PFSK-1 (cell line): ENCODE measurements around the gene OR4D11.

ENCODE experiments used
- FOXP2 ChIP-seq: optimal IDR thresholded peaks from 2 replicates; pipeline ENCODE3; 2011; ENCODE audit warnings: borderline replicate concordance, control low read depth, inconsistent platforms; ENCODE audit not compliant: insufficient read depth; ENCODE audit errors: extremely low read length, extremely low read depth
- POLR2AphosphoS5 ChIP-seq: IDR thresholded peaks from 2 replicates; pipeline ENCODE4 v1.6.1; 2012; ENCODE audit warnings: low read depth, mild to moderate bottlenecking, control low read depth, low read length, moderate library complexity
- REST ChIP-seq, 2 experiments: IDR thresholded peaks; 2 replicates each; pipeline versions ENCODE4 v1.6.1 to v1.8.0; 2011 to 2012; ENCODE audit warnings: low read depth in 2 of 2, low read length in 2 of 2, control low read depth in 1 of 2, inconsistent platforms in 1 of 2, mild to moderate bottlenecking in 1 of 2, moderate library complexity in 1 of 2; ENCODE audit not compliant: insufficient read depth in 1 of 2
- SIN3A ChIP-seq: IDR thresholded peaks from 2 replicates; pipeline ENCODE4 v1.6.1; 2012; ENCODE audit warnings: mild to moderate bottlenecking, low read length, moderate library complexity, borderline replicate concordance; ENCODE audit not compliant: insufficient read depth
- TAF1 ChIP-seq: IDR thresholded peaks from 2 replicates; pipeline ENCODE4 v1.6.1; 2012; ENCODE audit warnings: low read length, control low read depth, borderline replicate concordance; ENCODE audit not compliant: insufficient read depth

The OR4D11 gene

GRCh38 chr11:59552844-59553243 lies 49.5 kb downstream of the OR4D11 start:
- TF ChIP-seq SIN3A, result no peak
- TF ChIP-seq FOXP2, result no peak
- no peak for TF ChIP-seq REST (IDR thresholded peaks at IDR 0.05; ENCODE audit: insufficient read depth in 1 of 2, low read depth in 2 of 2, low read length in 2 of 2)
- no peak for TF ChIP-seq POLR2AphosphoS5
- no peak for TF ChIP-seq TAF1

GRCh38 chr11:59553323-59553722 lies 49.9 kb downstream of the OR4D11 start:
- no peak for TF ChIP-seq SIN3A
- no peak for TF ChIP-seq TAF1
- TF ChIP-seq POLR2AphosphoS5, result no peak
- TF ChIP-seq FOXP2, result no peak
- TF ChIP-seq REST (IDR thresholded peaks at IDR 0.05; ENCODE audit: insufficient read depth in 1 of 2, low read depth in 2 of 2, low read length in 2 of 2), result no peak
